ENCODE data around the gene MLST8.
A peak's percentile ranks its signal among the peaks of the same experiment; 100 is the strongest.
"Not testable (repeated sequence)": the region's sequence is repeated elsewhere in the genome, so short reads cannot be mapped to it uniquely, and the experiment has no call there.

MLST8 gene

GRCh38 chr16:2233872-2234812 is 28.9 kb downstream of the MLST8 start:
- DNase-seq, result no peak

DNA sequence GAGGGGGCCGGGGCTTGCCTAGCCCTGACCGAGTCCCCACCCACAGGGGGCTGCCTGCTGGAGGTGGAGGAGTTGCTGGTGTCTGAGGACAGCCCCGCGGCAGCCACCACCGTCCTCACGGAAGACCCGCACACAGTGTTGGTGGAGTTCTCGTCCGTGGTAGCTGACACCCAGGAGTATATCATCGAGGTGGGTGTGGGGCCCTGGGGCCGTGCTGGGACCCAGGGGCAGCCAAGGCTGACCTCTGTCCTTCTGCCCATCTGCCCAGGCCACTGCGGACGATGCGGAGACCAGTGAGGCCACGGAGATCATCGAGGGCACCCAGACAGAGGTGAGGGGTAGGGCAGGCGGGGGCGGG is 29.5 kb downstream of the MLST8 start:
- DNase-seq, result no peak

DNA sequence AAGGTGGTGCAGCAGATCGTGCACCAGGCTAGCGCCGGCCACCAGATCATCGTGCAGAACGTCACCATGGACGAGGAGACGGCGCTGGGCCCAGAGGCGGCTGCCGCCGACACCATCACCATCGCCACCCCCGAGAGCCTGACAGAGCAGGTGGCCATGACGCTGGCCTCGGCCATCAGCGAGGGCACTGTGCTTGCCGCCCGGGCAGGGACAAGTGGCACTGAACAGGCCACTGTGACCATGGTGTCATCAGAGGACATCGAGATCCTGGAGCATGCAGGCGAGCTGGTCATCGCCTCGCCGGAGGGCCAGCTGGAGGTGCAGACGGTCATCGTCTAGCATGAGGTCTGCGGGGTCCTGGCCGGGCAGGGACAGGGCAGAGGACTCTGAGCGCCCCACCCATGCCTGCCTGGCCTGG is 30.0 kb downstream of the MLST8 start:
- DNase-seq, result no peak

GRCh38 chr16:2235695-2236336 is 30.6 kb downstream of the MLST8 start:
- DNase-seq, result no peak

GRCh38 chr16:2236337-2237101 is 31.3 kb downstream of the MLST8 start, which contains the start of gene DNASE1L2:
DNASE1L2 (plus strand) TSS chr16:2236444; CDS start chr16:2236817, 373 bp downstream.
- peak; percentile 85 for DNase-seq

DNA sequence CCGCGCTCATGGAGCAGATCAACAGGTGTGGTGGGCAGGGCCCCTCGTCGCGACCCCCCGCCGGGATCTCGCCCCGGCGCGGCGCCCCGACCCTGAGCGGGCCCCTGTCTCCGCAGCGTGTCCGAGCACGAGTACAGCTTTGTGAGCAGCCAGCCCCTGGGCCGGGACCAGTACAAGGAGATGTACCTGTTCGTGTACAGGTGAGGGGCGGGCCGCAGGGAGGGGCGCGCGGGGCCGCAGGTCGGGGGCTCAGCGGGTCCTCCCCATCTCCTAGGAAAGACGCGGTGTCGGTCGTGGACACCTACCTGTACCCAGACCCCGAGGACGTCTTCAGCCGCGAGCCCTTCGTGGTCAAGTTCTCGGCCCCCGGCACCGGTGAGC is 31.8 kb downstream of the MLST8 start:
- DNase-seq, result no peak

DNA sequence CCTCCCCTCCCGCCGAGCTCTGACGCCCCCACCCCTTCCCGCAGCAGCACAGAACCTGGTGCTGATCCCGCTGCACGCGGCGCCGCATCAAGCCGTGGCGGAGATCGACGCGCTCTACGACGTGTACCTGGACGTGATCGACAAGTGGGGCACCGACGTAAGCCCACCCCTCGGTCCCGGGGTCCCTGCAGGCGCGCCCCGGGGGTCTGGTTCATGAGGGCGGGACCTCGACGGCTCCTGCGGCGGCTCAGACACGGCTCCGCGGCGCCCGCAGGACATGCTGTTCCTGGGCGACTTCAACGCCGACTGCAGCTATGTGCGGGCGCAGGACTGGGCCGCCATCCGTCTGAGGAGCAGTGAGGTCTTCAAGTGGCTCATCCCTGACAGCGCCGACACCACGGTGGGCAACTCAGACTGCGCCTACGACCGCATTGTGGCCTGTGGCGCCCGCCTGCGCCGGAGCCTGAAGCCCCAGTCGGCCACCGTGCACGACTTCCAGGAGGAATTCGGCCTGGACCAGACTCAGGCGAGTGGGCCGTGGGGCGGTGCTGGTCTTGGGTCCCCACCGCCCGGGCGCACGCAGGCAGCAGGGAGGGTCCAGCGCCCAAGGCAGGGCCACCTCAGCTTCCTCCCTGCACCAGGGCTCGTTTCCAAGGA is 32.4 kb downstream of the MLST8 start:
- no peak for DNase-seq

GRCh38 chr16:2238150-2238837 is 33.0 kb downstream of the MLST8 start:
- no peak for DNase-seq

DNA sequence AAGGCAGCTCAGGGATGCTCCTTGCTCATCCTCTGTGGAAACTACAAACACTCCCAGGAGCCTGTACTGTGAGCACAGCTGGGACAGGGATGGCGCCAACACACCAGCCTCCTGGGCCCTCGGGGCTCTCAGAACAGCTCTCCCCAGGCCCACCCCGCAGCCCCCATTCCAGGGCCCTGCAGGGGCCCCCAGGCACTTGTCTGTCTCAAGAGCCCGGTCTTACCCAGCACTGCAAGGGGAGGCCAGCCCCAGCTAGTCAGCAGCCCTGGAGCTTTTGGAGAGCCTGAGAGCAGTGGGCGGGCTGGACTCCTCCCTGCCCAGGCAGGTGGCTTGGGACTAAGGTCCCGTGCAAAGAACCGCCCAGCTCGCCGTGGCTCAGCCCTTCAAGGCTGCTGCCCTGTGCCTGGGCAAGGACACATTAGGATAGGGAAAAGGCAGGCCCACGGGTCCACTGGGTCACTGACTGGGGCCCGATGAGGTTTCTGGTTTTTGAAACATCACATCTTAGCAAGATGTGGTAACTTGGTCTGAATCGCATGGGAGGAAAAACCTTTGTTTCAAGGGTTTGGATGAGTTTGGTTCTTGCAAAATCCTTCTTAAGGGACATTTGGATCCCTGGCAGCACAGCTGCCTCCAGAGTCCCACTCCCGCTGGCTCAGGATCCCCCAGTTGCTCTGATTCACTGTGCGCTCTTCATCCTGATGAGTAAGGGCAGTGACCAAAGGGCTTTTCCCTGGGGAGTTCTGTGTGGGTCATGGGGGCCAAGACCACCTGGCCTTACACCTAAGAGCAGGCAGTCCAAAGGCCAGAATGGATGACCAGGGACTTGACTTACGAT is 33.8 kb downstream of the MLST8 start:
- DNase-seq, result no peak

GRCh38 chr16:2240331-2240730 is 35.1 kb downstream of the MLST8 start:
- DNase-seq, result not testable (repeated sequence)

DNA sequence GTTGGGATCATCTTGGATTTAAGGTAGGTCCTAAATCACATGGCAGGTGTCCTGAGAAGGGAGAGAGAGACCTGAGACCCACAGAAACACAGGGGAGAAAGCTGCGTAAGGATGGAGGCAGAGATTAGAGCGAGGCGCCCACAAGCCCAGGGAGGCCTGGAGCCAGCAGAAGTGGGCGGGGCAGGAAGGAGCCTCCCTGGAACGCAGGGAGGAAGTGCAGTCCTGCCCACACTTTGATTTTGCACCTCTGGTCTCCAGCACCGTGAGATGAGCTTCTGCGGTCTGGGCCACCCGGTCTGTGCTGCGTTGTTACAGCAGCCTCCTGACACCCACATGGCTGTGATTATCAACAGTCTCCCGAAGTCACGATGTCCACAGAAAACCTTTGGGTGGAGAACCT is 37.3 kb downstream of the MLST8 start:
- no peak for DNase-seq

- no peak for DNase-seq
Measured at GRCh38 chr16:2243031-2243528, 37.8 kb downstream of the MLST8 start.

DNA sequence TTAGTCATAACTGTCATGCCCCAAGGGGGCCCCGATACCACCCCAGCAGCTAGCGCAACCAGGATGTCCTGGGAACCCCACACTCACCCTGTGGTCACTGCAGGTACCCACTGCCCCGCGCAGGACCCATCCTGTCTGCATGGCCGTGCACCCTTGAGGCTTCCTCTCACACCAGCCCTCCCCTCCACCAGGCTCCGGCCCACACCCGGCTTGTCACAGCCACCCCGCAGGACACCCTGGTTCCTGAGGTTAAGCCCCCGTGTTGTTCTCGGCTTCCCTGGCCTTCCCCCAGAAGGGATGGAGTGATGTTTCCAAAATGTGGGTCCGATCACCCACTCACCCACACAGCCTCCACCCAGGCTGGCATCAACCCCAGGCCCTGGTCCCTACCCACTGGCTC is 38.5 kb downstream of the MLST8 start:
- no peak for DNase-seq

DNA sequence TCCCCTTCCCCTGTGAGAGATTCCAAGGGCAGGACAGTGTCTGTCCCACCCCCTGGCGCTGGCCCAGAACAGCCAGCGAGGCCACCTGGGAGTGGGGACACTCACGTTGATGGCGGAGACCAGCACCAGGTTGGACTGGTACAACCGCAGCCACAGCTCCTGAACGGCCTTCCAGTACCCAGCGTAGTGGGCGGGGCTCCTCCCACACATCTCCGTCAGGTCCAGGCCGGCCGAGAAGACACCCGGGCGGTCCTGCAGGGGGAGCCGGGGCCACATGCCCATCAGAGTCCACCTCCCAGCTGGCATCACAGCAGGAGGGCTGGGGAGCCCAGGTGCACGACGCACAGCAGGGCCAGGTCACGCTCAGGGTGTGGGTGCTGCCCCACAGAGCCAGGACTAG is 39.0 kb downstream of the MLST8 start:
- no peak for DNase-seq

- DNase-seq, result no peak
Measured at GRCh38 chr16:2244926-2245795, 39.9 kb downstream of the MLST8 start.

- no peak for DNase-seq
Measured at GRCh38 chr16:2246301-2246885, 41.1 kb downstream of the MLST8 start.

DNA sequence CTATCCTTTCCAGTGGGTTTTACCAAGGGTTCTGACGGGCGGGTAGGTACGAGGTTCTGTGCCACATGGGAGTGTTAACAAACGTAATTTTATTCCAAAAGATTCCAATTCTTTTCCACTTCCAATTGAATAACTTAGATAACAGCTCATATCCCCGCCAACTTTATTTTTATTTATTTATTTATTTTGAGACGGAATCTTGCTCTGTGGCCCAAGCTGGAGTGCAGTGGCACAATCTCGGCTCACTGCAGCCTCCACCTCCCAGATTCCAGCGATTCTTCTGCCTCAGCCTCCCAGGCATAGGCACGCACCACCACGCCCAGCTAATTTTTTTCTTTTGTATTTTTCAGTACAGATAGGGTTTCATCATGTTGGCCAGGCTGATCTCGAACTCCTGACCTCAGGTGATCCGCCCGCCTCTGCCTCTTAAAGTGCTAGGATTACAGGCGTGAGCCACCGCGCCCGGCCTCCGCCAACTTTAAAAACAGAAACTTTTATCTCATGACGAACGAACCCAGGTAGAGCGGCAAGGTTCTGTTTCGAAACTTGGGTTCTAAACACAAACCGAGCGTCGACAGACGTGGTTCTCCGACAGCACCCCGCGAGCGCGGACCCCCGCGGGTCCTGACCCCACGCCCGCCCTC is 45.5 kb downstream of the MLST8 start:
- DNase-seq, result no peak

GRCh38 chr16:2251296-2252111 is 46.2 kb downstream of the MLST8 start, which contains the start of gene ECI1:
ECI1 (minus strand) TSS chr16:2251587; CDS start chr16:2251566, 21 bp downstream.
- peak; percentile 98 for DNase-seq

Measured in islet precursor cell (in vitro differentiated cells).